Measurements from ENCODE around the gene WBP1L.

The WBP1L gene

DNA sequence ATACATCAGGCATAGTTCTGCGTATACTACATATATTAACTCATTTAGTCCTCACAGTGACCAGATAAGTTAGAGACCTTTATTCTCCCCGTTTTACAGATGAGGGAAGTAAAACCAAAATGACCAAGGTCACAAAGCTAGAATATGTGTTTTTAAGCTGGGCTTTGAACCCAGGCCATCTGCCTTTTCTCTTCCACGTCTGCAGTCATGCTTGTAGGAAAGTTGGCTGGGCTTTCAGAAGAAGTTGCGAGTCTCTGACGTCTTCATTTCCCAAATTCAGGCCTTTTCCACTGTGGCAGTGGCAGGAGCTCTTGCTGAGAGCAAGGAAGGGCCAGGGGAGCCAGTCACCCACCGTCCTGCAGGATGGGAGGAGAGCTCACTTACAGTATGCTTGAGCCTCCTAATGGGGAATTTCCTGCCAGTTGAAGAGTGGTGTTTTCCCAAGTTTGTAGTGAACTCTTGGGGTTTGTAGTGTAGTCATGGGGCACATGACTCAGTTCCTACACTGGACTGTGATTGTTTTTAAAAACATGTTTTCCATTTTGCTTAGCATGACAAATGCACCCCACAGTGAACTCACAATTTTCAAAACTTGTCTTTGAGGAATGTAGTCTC lies 59.3 kb downstream of the WBP1L start:
- TF ChIP-seq, protein P1, sequence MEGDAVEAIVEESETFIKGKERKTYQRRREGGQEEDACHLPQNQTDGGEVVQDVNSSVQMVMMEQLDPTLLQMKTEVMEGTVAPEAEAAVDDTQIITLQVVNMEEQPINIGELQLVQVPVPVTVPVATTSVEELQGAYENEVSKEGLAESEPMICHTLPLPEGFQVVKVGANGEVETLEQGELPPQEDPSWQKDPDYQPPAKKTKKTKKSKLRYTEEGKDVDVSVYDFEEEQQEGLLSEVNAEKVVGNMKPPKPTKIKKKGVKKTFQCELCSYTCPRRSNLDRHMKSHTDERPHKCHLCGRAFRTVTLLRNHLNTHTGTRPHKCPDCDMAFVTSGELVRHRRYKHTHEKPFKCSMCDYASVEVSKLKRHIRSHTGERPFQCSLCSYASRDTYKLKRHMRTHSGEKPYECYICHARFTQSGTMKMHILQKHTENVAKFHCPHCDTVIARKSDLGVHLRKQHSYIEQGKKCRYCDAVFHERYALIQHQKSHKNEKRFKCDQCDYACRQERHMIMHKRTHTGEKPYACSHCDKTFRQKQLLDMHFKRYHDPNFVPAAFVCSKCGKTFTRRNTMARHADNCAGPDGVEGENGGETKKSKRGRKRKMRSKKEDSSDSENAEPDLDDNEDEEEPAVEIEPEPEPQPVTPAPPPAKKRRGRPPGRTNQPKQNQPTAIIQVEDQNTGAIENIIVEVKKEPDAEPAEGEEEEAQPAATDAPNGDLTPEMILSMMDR (IDR thresholded peaks at IDR 0.05): no peak

DNA sequence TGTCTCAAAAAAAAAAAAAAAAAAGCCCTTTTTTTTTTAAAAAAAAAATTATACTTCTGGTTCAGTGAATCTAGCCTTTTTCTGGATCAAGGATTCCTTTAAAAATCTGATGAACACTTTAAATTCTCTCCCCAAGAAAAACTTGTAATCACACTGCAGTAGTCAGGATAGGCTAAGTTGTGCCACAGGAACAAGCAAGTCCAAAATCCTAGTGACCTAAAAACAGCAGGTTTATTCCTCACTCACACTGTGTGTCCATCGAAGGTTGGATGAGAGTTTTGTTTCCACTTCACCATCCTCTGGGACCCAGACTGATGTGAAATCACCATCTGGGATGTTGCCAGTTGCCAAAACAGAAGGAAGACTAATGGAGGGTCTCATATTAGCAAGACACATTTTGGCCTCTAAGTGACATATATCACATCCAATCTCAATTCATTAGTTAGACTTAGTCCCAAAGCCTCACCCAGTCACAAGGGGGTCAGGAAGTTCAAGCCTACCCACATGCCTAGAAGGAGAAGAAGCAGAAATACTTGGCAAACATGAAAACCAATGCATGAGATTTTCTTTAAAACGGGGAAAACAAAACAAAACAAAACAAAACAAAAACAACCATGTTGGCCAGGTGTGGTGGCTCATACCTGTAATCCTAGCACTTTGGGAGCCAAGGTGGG lies 60.8 kb downstream of the WBP1L start:
- TF ChIP-seq, protein P1 (IDR thresholded peaks at IDR 0.05): no peak

DNA sequence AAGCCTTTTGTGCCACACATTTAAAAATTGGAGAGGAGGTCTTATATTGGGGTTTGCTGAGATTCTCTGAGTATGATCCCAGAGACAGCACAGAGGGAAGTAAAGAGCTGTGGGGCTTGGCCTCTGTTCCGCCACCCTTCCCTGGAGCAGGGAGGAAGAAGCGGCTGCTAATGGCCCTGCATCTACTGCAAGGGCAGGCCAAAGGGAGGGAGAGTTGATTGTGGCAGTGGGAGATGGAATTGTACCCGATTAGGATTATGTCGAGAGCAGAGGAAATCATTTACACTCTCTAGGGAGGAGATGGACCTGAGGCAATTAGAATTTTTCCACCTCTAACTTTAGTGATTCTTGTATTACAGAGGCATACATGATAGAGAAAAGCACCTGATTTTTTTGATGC lies 64.6 kb downstream of the WBP1L start:
- TF ChIP-seq, protein P1 (IDR thresholded peaks at IDR 0.05): no peak

DNA sequence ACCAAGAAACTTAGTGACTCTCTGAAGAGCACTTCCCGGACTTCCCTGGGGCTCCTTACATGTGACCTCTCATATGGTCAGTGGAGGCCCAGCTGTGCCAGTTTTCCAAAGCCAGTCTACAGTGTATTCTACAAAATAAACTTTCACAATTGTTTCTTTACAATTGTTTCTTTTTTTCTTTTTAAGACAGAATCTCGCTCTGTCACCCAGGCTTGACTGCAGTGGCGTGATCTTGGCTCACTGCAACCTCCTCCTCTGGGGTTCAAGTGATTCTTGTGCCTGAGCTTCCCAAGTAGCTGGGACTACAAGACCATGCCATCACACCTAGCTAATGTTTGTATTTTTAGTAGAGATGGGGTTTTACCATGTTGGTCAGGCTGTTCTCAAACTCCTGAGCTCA lies 67.6 kb downstream of the WBP1L start:
- TF ChIP-seq, protein P1 (IDR thresholded peaks at IDR 0.05): no peak

DNA sequence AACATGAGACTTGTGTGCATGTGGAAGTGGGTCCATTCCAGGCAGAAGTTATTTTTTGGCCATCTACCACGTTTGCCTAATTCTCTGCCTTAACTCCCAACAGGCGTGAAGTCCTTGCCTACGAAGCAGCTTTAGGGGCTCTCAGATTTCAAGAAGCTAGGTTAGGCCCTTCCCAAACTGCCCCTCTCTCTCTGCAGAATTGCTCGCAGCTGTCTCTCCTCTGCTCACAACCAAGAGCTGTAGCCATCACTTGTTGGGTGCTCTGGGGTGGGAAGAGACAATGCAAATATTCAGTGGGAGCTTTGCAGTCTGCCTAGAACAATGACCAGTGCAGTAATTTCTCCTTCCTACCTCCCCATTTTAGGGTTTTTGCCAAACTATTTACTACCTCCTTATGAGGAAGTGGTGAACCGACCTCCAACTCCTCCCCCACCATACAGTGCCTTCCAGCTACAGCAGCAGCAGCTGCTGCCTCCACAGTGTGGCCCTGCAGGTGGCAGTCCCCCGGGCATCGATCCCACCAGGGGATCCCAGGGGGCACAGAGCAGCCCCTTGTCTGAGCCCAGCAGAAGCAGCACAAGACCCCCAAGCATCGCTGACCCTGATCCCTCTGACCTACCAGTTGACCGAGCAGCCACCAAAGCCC lies 68.6 kb downstream of the WBP1L start:
- TF ChIP-seq, protein P1 (IDR thresholded peaks at IDR 0.05): no peak

DNA sequence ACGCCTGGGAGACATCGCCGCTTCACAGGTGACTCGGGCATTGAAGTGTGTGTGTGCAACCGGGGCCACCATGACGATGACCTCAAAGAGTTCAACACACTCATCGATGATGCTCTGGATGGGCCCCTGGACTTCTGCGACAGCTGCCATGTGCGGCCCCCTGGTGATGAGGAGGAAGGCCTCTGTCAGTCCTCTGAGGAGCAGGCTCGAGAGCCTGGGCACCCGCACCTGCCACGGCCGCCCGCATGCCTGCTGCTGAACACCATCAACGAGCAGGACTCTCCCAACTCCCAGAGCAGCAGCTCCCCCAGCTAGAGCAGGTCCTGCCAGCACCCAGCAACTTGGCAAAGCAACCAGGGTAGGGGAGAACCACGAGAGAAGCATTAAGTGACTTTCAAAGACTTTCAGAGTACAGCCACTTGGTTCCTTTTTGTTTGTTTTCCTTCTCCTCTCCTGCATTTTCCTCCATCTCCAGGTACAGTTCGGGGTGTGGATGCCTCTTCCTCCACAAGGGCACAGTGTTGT lies 69.3 kb downstream of the WBP1L start:
- TF ChIP-seq, protein P1 (IDR thresholded peaks at IDR 0.05): no peak

DNA sequence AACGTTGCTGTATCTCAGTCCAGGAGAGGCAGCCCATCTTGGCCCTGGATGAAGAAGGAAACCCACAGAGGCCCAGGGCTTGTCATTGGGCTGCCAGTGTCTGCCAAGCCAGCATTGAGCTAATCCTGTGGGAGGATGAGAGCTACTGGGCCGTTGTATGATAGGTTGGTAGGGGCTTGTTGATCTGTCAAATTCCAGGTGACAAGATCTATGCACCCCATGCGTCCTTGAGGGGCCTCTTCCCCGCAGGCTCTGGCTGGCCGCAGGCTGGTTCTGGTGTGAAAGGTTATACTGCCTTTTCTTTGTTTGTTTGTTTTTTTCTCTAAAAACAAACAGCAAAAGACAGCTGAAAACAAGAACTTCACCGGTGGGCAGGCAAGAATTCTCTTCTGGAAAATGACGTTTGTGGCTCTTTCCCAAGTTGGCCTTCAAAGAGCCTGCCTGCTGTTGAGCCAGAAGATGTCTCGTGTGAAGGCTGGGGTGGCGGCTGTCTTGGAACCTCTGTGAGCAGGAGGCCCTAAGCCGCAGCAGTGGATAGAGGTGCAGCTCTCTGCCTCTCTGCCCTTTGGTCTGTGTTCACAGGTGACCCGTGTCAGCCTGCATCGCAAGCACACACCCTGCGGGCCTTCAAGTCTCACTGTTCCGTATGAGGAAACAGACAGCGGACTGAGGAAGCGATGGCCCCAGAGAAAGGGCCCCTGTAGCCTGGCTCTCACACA lies 70.1 kb downstream of the WBP1L start:
- TF ChIP-seq, protein P1 (IDR thresholded peaks at IDR 0.05): no peak

Measured in LNCAP (cell line).